GOT3 (cell line): ENCODE measurements around the gene MSN.

ENCODE experiments used
- DNase-seq: peaks from one replicate; lab custom pipeline; 2025; ENCODE audit warnings: mixed read lengths; lab: John Stamatoyannopoulos, UW

The MSN gene

GRCh38 chrX:65674204-65674893, 6.9 kb downstream of the MSN start:
- no peak for DNase-seq

GRCh38 chrX:65677954-65678469, 10.6 kb downstream of the MSN start:
- DNase-seq = peak; percentile 8

GRCh38 chrX:65679071-65679540, 11.7 kb downstream of the MSN start:
- DNase-seq = no peak

- no peak for DNase-seq
These were observed 14.4 kb downstream of the MSN start for GRCh38 chrX:65681810-65682209.

- no peak for DNase-seq
These were observed 17.7 kb downstream of the MSN start for GRCh38 chrX:65685112-65685511.

- no peak for DNase-seq
These were observed 18.8 kb downstream of the MSN start for GRCh38 chrX:65686236-65686635.

GRCh38 chrX:65687367-65687766, 19.9 kb downstream of the MSN start:
- DNase-seq = no peak

- DNase-seq = no peak
These were observed 21.0 kb downstream of the MSN start for GRCh38 chrX:65688403-65688871.

- DNase-seq = no peak
These were observed 21.9 kb downstream of the MSN start for GRCh38 chrX:65689377-65689776.

GRCh38 chrX:65690057-65690855, 22.8 kb downstream of the MSN start:
- DNase-seq = no peak

GRCh38 chrX:65695849-65696449, 28.5 kb downstream of the MSN start:
- DNase-seq = no peak

GRCh38 chrX:65696613-65697012, 29.2 kb downstream of the MSN start:
- DNase-seq = no peak

GRCh38 chrX:65697211-65697641, 29.8 kb downstream of the MSN start:
- DNase-seq = no peak

- DNase-seq = no peak
These were observed 30.7 kb downstream of the MSN start for GRCh38 chrX:65697915-65698796.

GRCh38 chrX:65702956-65703355, 35.5 kb downstream of the MSN start:
- DNase-seq = no peak

GRCh38 chrX:65705439-65705838, 38.0 kb downstream of the MSN start:
- no peak for DNase-seq

GRCh38 chrX:65706041-65706828, 38.8 kb downstream of the MSN start:
- DNase-seq = no peak

GRCh38 chrX:65707151-65707550, 39.7 kb downstream of the MSN start:
- DNase-seq = no peak

GRCh38 chrX:65712005-65712806, 44.8 kb downstream of the MSN start:
- no peak for DNase-seq

GRCh38 chrX:65718538-65718937, 51.1 kb downstream of the MSN start:
- no peak for DNase-seq
